ENCODE data around the gene PAQR7. TPM values are rescaled to one million over a fixed set of nuclear protein-coding genes. Genes with fewer than 3 reads are reported as not detected.

PAQR7 gene
- total RNA-seq, 2 experiments from 2014 or later = 0.22 to 1.3 TPM

DNA sequence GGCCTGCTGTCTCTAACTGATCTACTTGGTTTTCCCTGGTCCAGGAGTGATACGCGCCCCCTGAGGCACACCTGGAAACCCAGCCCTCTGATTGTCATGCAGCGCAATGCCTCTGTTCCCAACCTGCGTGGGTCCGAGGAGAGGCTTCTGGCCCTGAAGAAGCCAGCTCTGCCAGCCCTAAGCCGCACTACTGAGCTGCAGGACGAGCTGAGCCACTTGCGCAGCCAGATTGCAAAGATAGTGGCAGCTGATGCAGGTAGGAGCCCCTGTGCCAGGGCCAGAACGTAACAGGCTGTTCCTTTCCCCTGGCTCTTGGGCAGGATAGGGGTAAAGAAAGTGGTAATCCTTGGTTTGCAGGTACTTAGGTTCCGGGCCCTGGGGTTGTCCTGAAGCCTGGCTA is 48.9 kb downstream of the PAQR7 start:
- ChIA-PET POLR2A (no interaction called here), CTCF (ENCODE audit: unreplicated experiment) (no interaction called here)
- no peak for DNase-seq (ENCODE audit: low spot score)
- TF ChIP-seq, protein P1, sequence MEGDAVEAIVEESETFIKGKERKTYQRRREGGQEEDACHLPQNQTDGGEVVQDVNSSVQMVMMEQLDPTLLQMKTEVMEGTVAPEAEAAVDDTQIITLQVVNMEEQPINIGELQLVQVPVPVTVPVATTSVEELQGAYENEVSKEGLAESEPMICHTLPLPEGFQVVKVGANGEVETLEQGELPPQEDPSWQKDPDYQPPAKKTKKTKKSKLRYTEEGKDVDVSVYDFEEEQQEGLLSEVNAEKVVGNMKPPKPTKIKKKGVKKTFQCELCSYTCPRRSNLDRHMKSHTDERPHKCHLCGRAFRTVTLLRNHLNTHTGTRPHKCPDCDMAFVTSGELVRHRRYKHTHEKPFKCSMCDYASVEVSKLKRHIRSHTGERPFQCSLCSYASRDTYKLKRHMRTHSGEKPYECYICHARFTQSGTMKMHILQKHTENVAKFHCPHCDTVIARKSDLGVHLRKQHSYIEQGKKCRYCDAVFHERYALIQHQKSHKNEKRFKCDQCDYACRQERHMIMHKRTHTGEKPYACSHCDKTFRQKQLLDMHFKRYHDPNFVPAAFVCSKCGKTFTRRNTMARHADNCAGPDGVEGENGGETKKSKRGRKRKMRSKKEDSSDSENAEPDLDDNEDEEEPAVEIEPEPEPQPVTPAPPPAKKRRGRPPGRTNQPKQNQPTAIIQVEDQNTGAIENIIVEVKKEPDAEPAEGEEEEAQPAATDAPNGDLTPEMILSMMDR (conservative IDR thresholded peaks at IDR 0.05; ENCODE audit: low read length) = no peak
- TF ChIP-seq EZH2phosphoT487 (IDR thresholded peaks at IDR 0.05; ENCODE audit: borderline replicate concordance, low read depth, low read length) = no peak
- H2AFZ ChIP-seq (ENCODE audit: low read length) = no peak overlapping the region
- no peaks in the 10 kb centered on the region for H4K20me1 ChIP-seq (ENCODE audit: insufficient read depth, low read length)
- no peaks in the 10 kb centered on the region for H3K9me3 ChIP-seq (ENCODE audit: low read length)
- peaks cover 53% of the 10 kb centered on the region for H3K36me3 ChIP-seq (ENCODE audit: insufficient read depth, low read length)
- no peaks in the 10 kb centered on the region for H3K9me2 ChIP-seq (ENCODE audit: insufficient read depth, low read length)
- H3K4me1 ChIP-seq (ENCODE audit: insufficient read depth, low read length, poor library complexity, severe bottlenecking) = peaks cover 6% of the 10 kb centered on the region
- intact Hi-C loops (cut with micrococcal nuclease; ENCODE audit: unreplicated experiment) = loop anchor here (10.0 kb wide), 1 partner anchor 582 kb away; the partner anchor contains the start of gene RSRP1
- no TSS peak for BruUV-seq (replicated peaks)
- no peak overlapping the region for H3K4me2 ChIP-seq (ENCODE audit: low read length)
- H3K4me3 ChIP-seq (ENCODE audit: low read depth, low read length, poor library complexity, severe bottlenecking) = no peak overlapping the region
- H3K27ac ChIP-seq (ENCODE audit: low read depth, low read length, poor library complexity, severe bottlenecking) = no peak overlapping the region
- peaks cover 6% of the 10 kb centered on the region; the same call in 1 of the 2 replicates for H3K79me2 ChIP-seq (ENCODE audit: insufficient read depth, low read depth, low read length)

DNA sequence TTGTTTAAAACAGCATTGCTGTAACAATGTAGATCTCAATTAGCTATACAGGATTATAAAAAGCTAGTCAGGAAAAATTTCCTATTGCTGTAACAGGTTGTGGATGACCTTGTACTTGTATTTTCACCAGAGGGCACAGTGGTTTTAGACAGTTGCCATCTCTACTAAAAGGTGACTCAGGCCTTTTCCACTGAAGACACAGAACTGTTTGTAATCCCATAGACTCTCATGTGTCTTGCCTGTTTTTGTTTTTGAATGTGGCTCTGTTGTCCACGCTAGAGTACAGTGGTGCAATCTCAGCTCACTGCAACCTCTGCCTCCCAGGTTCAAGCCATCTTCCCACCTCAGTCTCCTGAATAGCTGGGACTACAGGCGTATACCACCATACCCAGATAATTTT is 49.9 kb downstream of the PAQR7 start:
- no peaks in the 10 kb centered on the region for H3K9me2 ChIP-seq (ENCODE audit: insufficient read depth, low read length)
- POLR2A ChIA-PET = interaction anchor here (1.1 kb wide), 1 partner anchor 20 kb away, joined by 3 read pairs; no protein-coding TSS in a partner anchor
- no peaks in the 10 kb centered on the region for H3K9me3 ChIP-seq (ENCODE audit: low read length)
- no peak overlapping the region for H3K4me3 ChIP-seq (ENCODE audit: low read depth, low read length, poor library complexity, severe bottlenecking)
- H2AFZ ChIP-seq (ENCODE audit: low read length) = no peak overlapping the region
- H3K36me3 ChIP-seq (ENCODE audit: insufficient read depth, low read length) = peaks cover 44% of the 10 kb centered on the region
- no peak overlapping the region for H3K27ac ChIP-seq (ENCODE audit: low read depth, low read length, poor library complexity, severe bottlenecking)
- H3K79me2 ChIP-seq (ENCODE audit: insufficient read depth, low read depth, low read length) = peaks cover 12% of the 10 kb centered on the region; the same call in 1 of the 2 replicates
- TF ChIP-seq, protein P1 (conservative IDR thresholded peaks at IDR 0.05; ENCODE audit: low read length) = no peak
- no peak for TF ChIP-seq EZH2phosphoT487 (IDR thresholded peaks at IDR 0.05; ENCODE audit: borderline replicate concordance, low read depth, low read length)
- peaks cover 12% of the 10 kb centered on the region for H3K4me1 ChIP-seq (ENCODE audit: insufficient read depth, low read length, poor library complexity, severe bottlenecking)
- intact Hi-C loops (cut with micrococcal nuclease; ENCODE audit: unreplicated experiment) = loop anchor here (10.0 kb wide), 1 partner anchor 581 kb away; the partner anchor contains the start of gene RSRP1
- CTCF ChIA-PET (ENCODE audit: unreplicated experiment) = no interaction called here
- H4K20me1 ChIP-seq (ENCODE audit: insufficient read depth, low read length) = no peaks in the 10 kb centered on the region
- DNase-seq (ENCODE audit: low spot score) = no peak
- BruUV-seq (replicated peaks) = no TSS peak
- H3K4me2 ChIP-seq (ENCODE audit: low read length) = no peak overlapping the region

DNA sequence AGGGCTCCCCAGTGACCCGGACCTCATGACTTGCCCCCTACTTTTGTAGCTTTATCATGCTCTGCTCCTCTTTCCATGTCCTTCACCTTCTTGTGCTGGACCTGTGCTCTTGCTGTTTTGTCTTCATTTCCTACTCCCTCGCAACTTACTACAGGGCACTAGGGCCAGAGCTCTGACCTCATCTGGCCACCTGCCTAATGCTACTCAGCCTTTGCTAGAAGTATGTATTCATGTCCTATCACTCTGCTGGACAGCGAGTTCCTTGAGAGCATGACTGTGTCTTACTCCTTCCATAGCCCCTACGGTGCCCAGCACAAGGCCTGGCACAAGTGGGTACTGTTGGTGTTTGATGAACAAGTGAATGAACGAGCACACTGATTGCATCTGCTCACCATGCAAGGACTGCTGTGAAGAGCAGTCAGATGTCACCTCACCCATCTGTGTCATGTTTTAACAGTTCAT is 53.8 kb downstream of the PAQR7 start:
- Histone ChIP-seq H3K4me2 (ENCODE audit: low read length) (peak overlapping the region; percentile 74), H3K9me3 (ENCODE audit: low read length) (no peaks in the 10 kb centered on the region), H3K4me1 (ENCODE audit: insufficient read depth, low read length, poor library complexity, severe bottlenecking) (peaks cover 30% of the 10 kb centered on the region), H3K9me2 (ENCODE audit: insufficient read depth, low read length) (no peaks in the 10 kb centered on the region), H3K27ac (ENCODE audit: low read depth, low read length, poor library complexity, severe bottlenecking) (peak overlapping the region; percentile 87), H2AFZ (ENCODE audit: low read length) (no peak overlapping the region), H3K79me2 (ENCODE audit: insufficient read depth, low read depth, low read length) (peaks cover 12% of the 10 kb centered on the region; the same call in 1 of the 2 replicates), H3K36me3 (ENCODE audit: insufficient read depth, low read length) (peaks cover 8% of the 10 kb centered on the region), H3K4me3 (ENCODE audit: low read depth, low read length, poor library complexity, severe bottlenecking) (peak overlapping the region; percentile 84), H4K20me1 (ENCODE audit: insufficient read depth, low read length) (no peaks in the 10 kb centered on the region)
- ChIA-PET CTCF (ENCODE audit: unreplicated experiment) (interaction anchor here (1.2 kb wide), 1 partner anchor 10 kb away, joined by 3 read pairs; no protein-coding TSS in a partner anchor), POLR2A (interaction anchor here (1.1 to 2.0 kb wide), 2 partner anchors 23 to 176 kb away, joined by 6 read pairs; partner anchors contain the start of gene PAFAH2)
- TF ChIP-seq, protein P1 (conservative IDR thresholded peaks at IDR 0.05; ENCODE audit: low read length) = no peak
- no peak for TF ChIP-seq EZH2phosphoT487 (IDR thresholded peaks at IDR 0.05; ENCODE audit: borderline replicate concordance, low read depth, low read length)
- intact Hi-C loops (cut with micrococcal nuclease; ENCODE audit: unreplicated experiment) = loop anchor here (2.0 to 10.0 kb wide), 2 partner anchors 177 to 577 kb away; partner anchors contain the start of genes PAFAH2 and RSRP1
- BruUV-seq (replicated peaks) = no TSS peak
- DNase-seq (ENCODE audit: low spot score) = no peak

All from OCI-LY7 (cell line).